OCI-LY7 (cell line): Measurements from ENCODE around the gene C7. TPM values are rescaled to one million over a fixed set of nuclear protein-coding genes. Genes with fewer than 3 reads are reported as not detected.

ENCODE experiments used
- BruUV-seq: library from RNA; stranded (reverse); fragments of 400-500 nt; replicated peaks from 2 replicates; lab custom pipeline; 2021; lab: Mats Ljungman, UMichigan
- CTCF ChIA-PET: fragments of 300-600 bp; sonication (Branson Sonifier 250); formaldehyde crosslinking; loops from one replicate; lab custom pipeline; 2022; ENCODE audit warnings: antibody characterized with exemption; ENCODE audit not compliant: unreplicated experiment; lab: Charles Lee
- POLR2A ChIA-PET: fragments of 300-600 bp; sonication (Branson Sonifier 250); formaldehyde crosslinking; loops from one replicate; lab custom pipeline; 2022; ENCODE audit warnings: antibody characterized with exemption; lab: Charles Lee
- DNase-seq: peaks from one replicate; pipeline ENCODE4 v3.0.0-alpha.2; 2015; ENCODE audit warnings: low spot score
- H2AFZ ChIP-seq: fragments of 200-600 bp; sonication (generic), shearing (Covaris generic); 2 replicates; pipeline ENCODE4 v1.6.1; 2014; ENCODE audit warnings: mild to moderate bottlenecking, antibody characterized with exemption, low read length, moderate library complexity
- H3K27ac ChIP-seq: fragments of 200-600 bp; sonication (generic); 2 replicates; pipeline ENCODE4 v1.5.1; 2014; ENCODE audit warnings: mixed run types, low read depth, mild to moderate bottlenecking, moderate library complexity, low read length, inconsistent platforms; ENCODE audit not compliant: poor library complexity, severe bottlenecking
- H3K36me3 ChIP-seq: fragments of 200-600 bp; sonication (generic); 2 replicates; pipeline ENCODE4 v1.6.1; 2014; ENCODE audit warnings: mild to moderate bottlenecking, antibody characterized with exemption, low read length, moderate library complexity, mixed read lengths; ENCODE audit not compliant: insufficient read depth
- H3K4me1 ChIP-seq: fragments of 200-600 bp; sonication (generic); 2 replicates; pipeline ENCODE4 v1.5.1; 2014; ENCODE audit warnings: mild to moderate bottlenecking, low read length; ENCODE audit not compliant: insufficient read depth, poor library complexity, severe bottlenecking
- H3K4me2 ChIP-seq: fragments of 200-600 bp; sonication (generic); 2 replicates; pipeline ENCODE4 v1.6.1; 2014; ENCODE audit warnings: mild to moderate bottlenecking, low read length
- H3K4me3 ChIP-seq: fragments of 200-600 bp; sonication (generic); 2 replicates; pipeline ENCODE4 v1.5.1; 2014; ENCODE audit warnings: mild to moderate bottlenecking, low read depth, low read length; ENCODE audit not compliant: poor library complexity, severe bottlenecking
- H3K79me2 ChIP-seq: fragments of 200-600 bp; sonication (generic); 2 replicates; pipeline ENCODE4 v1.6.1; 2016; ENCODE audit warnings: low read depth, mild to moderate bottlenecking, low read length, moderate library complexity, mixed read lengths; ENCODE audit not compliant: insufficient read depth
- H3K9me2 ChIP-seq: fragments of 200-600 bp; sonication (generic); 2 replicates; pipeline ENCODE4 v1.6.1; 2016; ENCODE audit warnings: mild to moderate bottlenecking, low read length, mixed read lengths; ENCODE audit not compliant: insufficient read depth
- H3K9me3 ChIP-seq: fragments of 200-600 bp; sonication (generic); 2 replicates; pipeline ENCODE4 v1.6.1; 2014; ENCODE audit warnings: mild to moderate bottlenecking, mixed run types, low read length, mixed read lengths
- H4K20me1 ChIP-seq: fragments of 200-600 bp; sonication (generic); 2 replicates; pipeline ENCODE4 v1.6.1; 2014; ENCODE audit warnings: mild to moderate bottlenecking, antibody characterized with exemption, low read length, moderate library complexity, mixed read lengths; ENCODE audit not compliant: insufficient read depth
- EZH2phosphoT487 ChIP-seq: fragments of 200-600 bp; sonication (generic); IDR thresholded peaks from 2 replicates; pipeline ENCODE4 v1.6.1; 2018; ENCODE audit warnings: low read depth, borderline replicate concordance, mild to moderate bottlenecking, mixed run types, antibody characterized with exemption, low read length, moderate library complexity, mixed read lengths
- intact Hi-C: fragments of 100-400 bp; cut with micrococcal nuclease; formaldehyde crosslinking; loops from one replicate; pipeline ENCODE4 v1.10.0; 2022; ENCODE audit not compliant: unreplicated experiment
- total RNA-seq, 2 experiments: library from RNA; depleted of rRNA in 1 of 2; stranded (reverse); fragments of >200 nt in 1 of 2; shearing (Covaris generic) in 1 of 2; gene quantifications; 2 replicates each; pipeline ENCODE4 v1.2.3, GENCODE V29; 2014 to 2022
- TF ChIP-seq, protein P1 (sequence below): fragments of 200-600 bp; sonication (generic); conservative IDR thresholded peaks from 2 replicates; pipeline ENCODE4 v1.5.1; 2014; ENCODE audit warnings: mild to moderate bottlenecking, antibody characterized with exemption, low read length, moderate library complexity, mixed read lengths

The C7 gene
- total RNA-seq, 2 experiments from 2014 or later: not detected

DNA sequence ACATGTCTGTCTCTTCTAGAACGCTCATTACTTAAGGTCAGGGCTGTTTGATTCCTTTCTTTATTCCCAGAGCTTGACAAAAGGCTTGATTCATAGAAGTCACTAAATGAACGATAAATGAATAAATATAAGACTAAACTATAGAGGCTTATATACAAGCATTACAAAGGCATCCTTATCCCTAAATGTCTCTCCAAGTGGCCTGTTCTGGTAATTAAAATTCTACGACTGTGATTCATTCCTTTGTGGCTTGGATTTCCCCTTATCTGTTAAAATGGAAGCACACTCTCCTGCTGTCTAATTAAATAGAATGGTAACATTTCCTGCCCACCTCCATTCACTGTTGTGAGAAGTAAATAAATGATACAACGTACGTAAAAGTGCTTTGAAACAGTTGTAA, 49.5 kb downstream of the C7 start:
- BruUV-seq: no TSS peak
- intact Hi-C loops: no loop called here
- no peak for TF ChIP-seq EZH2phosphoT487
- TF ChIP-seq, protein P1, sequence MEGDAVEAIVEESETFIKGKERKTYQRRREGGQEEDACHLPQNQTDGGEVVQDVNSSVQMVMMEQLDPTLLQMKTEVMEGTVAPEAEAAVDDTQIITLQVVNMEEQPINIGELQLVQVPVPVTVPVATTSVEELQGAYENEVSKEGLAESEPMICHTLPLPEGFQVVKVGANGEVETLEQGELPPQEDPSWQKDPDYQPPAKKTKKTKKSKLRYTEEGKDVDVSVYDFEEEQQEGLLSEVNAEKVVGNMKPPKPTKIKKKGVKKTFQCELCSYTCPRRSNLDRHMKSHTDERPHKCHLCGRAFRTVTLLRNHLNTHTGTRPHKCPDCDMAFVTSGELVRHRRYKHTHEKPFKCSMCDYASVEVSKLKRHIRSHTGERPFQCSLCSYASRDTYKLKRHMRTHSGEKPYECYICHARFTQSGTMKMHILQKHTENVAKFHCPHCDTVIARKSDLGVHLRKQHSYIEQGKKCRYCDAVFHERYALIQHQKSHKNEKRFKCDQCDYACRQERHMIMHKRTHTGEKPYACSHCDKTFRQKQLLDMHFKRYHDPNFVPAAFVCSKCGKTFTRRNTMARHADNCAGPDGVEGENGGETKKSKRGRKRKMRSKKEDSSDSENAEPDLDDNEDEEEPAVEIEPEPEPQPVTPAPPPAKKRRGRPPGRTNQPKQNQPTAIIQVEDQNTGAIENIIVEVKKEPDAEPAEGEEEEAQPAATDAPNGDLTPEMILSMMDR: no peak

DNA sequence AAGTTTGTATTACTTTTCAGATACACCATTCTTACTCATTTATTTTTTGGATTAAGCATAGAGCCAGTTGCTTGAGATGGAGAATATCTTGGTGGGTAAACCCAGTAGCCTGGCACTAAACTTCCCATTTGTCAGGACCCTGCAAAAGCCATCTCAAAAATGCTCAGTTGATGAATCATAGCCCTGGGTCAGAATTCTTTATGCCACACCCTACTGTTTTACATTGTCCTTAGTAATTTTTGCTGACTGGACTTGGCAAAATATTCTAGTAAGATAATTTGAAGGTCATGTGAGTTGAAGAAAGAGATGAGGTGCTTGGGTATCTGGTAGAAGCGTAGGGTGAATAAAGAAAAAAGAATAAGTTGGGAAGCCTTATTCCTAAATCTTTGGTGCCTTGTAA, 50.7 kb downstream of the C7 start:
- no peak for TF ChIP-seq EZH2phosphoT487
- TF ChIP-seq, protein P1: no peak
- Histone ChIP-seq H3K4me2 (no peak overlapping the region), H3K4me1 (no peaks in the 10 kb centered on the region), H3K27ac (no peak overlapping the region), H2AFZ (no peak overlapping the region), H4K20me1 (no peaks in the 10 kb centered on the region), H3K4me3 (no peak overlapping the region), H3K36me3 (no peaks in the 10 kb centered on the region), H3K9me3 (no peaks in the 10 kb centered on the region), H3K9me2 (no peaks in the 10 kb centered on the region), H3K79me2 (no peaks in the 10 kb centered on the region)
- intact Hi-C loops: no loop called here
- BruUV-seq: no TSS peak
- CTCF ChIA-PET: no interaction called here
- DNase-seq: no peak
- POLR2A ChIA-PET: interaction anchor here (1.0 kb wide), 1 partner anchor 18 kb away, joined by 3 read pairs; no protein-coding TSS in a partner anchor

More for the DNA sequence above, 49.5 kb downstream of the C7 start:
- no peaks in the 10 kb centered on the region for H3K79me2 ChIP-seq
- H3K4me1 ChIP-seq: no peaks in the 10 kb centered on the region
- no peak overlapping the region for H3K4me2 ChIP-seq
- POLR2A ChIA-PET: interaction anchor here (1.1 kb wide), 1 partner anchor 10 kb away, joined by 3 read pairs; no protein-coding TSS in a partner anchor
- H3K4me3 ChIP-seq: no peak overlapping the region
- H3K27ac ChIP-seq: no peak overlapping the region
- no peak for DNase-seq
- no peaks in the 10 kb centered on the region for H3K9me3 ChIP-seq
- no peaks in the 10 kb centered on the region for H4K20me1 ChIP-seq
- H3K36me3 ChIP-seq: no peaks in the 10 kb centered on the region
- no peak overlapping the region for H2AFZ ChIP-seq
- CTCF ChIA-PET: no interaction called here
- H3K9me2 ChIP-seq: no peaks in the 10 kb centered on the region

DNA sequence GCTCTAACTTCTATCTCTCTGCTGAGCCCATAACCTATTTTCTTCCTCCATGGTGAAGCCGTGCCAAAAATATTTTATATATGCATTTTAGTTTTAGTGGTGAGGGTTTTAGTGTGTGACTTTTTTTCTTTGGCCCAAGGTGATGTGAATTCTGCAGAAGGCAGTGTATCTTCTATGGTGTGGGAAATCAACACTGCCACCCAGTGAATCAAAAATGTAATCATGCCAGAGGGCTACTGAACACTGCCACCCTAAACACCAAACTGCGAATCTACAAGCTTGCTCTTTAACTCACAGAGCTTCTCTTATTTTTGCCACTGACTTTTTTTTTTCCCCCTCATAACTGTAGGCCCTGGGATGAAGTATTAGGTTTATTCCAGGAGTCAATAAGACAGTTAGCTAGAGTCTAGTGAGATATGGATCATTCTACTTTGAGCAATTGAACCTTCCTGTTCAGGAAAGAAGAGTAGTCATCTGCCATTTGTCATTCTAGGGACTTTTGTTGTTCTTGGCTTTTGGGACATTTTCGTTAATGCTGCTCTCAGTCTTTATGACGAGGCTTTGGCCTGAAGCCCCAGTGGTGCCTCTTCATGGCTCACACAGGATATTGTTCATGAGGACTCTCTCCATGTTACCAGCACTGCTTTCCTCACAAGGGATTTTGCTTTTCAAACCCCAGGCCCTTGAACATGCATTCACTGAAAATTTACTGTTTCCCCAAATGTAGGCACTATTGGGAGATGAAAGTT, 53.1 kb downstream of the C7 start:
- Histone ChIP-seq H3K4me3 (no peak overlapping the region), H3K4me1 (no peaks in the 10 kb centered on the region), H3K27ac (no peak overlapping the region), H3K9me3 (no peaks in the 10 kb centered on the region), H3K4me2 (no peak overlapping the region), H4K20me1 (no peaks in the 10 kb centered on the region), H3K36me3 (no peaks in the 10 kb centered on the region), H2AFZ (no peak overlapping the region), H3K79me2 (no peaks in the 10 kb centered on the region), H3K9me2 (no peaks in the 10 kb centered on the region)
- ChIA-PET POLR2A (no interaction called here), CTCF (no interaction called here)
- BruUV-seq: no TSS peak
- intact Hi-C loops: no loop called here
- TF ChIP-seq EZH2phosphoT487: no peak
- TF ChIP-seq, protein P1: peak; percentile 30; the same call in 1 of the 2 replicates
- no peak for DNase-seq
